Bladder microvascular endothelial cell (primary cell): ENCODE data around the gene CHL1. TPM values are rescaled to one million over a fixed set of nuclear protein-coding genes. Genes with fewer than 3 reads are reported as not detected.

ENCODE experiments used
- total RNA-seq: library from RNA; depleted of rRNA; stranded (reverse); fragments of >200 nt; gene quantifications from 2 replicates; pipeline ENCODE4 v1.2.3, GENCODE V29; 2014

Gene CHL1, protein sequence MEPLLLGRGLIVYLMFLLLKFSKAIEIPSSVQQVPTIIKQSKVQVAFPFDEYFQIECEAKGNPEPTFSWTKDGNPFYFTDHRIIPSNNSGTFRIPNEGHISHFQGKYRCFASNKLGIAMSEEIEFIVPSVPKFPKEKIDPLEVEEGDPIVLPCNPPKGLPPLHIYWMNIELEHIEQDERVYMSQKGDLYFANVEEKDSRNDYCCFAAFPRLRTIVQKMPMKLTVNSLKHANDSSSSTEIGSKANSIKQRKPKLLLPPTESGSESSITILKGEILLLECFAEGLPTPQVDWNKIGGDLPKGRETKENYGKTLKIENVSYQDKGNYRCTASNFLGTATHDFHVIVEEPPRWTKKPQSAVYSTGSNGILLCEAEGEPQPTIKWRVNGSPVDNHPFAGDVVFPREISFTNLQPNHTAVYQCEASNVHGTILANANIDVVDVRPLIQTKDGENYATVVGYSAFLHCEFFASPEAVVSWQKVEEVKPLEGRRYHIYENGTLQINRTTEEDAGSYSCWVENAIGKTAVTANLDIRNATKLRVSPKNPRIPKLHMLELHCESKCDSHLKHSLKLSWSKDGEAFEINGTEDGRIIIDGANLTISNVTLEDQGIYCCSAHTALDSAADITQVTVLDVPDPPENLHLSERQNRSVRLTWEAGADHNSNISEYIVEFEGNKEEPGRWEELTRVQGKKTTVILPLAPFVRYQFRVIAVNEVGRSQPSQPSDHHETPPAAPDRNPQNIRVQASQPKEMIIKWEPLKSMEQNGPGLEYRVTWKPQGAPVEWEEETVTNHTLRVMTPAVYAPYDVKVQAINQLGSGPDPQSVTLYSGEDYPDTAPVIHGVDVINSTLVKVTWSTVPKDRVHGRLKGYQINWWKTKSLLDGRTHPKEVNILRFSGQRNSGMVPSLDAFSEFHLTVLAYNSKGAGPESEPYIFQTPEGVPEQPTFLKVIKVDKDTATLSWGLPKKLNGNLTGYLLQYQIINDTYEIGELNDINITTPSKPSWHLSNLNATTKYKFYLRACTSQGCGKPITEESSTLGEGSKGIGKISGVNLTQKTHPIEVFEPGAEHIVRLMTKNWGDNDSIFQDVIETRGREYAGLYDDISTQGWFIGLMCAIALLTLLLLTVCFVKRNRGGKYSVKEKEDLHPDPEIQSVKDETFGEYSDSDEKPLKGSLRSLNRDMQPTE (N-terminal part only)
- not detected in 2 replicates for total RNA-seq

DNA sequence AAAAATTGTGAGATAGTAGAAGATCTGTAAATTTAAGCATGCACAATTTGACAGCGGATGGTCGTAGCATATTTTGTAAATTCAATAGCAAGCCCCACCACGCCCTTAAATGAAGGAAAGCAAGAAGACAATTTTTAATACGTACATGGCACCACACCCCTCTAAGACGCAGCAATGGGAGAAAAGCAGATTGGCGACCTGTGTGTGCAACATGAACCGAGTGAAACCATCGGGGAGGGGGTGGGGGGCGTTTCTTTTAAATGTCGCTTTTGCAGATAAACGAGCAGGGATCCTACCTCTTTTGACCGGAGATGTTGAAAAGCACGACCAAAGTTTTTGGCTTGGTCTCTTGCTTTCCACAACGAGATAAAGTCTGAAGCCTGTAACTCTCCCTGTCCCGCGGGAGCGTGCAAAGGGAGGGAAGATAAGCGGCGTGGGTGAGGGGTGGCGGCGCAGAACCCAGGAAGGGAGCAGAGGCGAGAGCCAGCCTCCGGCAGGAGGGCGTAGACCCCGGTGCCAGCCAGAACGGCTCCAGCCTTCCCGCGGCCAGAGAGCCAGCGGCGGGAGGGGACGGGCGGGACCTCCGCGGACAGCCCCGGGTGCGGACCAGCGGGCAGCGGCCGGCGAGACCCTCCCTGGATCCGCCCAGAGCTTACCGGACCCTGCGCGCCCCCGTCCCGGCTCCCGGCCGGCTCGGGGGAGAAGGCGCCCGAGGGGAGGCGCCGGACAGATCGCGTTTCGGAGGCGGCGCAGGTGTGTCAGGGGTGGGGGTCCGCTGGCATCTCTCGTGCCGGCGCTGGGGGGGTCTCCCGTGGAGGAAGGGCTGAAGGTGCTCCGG is at the start of gene CHL1:
Gene CHL1, plus strand, starts transcription at position 453 of the 838 bp plus-strand sequence. CDS start 123,014 bp downstream, outside the sequence.

